HG02870 (cell line): ENCODE results near the gene RNGTT.
A peak's percentile ranks its signal among the peaks of the same experiment; 100 is the strongest.

Source experiments
- ATAC-seq: cut with Tn5 transposase; IDR thresholded peaks from one replicate; pipeline ENCODE4 v1.9.1; 2021; ENCODE audit warnings: mild to moderate bottlenecking, moderate library complexity; ENCODE audit not compliant: unreplicated experiment

Gene RNGTT

GRCh38 chr6:88671624-88672023 lies 291.8 kb downstream of the RNGTT start:
- ATAC-seq, result no peak

DNA sequence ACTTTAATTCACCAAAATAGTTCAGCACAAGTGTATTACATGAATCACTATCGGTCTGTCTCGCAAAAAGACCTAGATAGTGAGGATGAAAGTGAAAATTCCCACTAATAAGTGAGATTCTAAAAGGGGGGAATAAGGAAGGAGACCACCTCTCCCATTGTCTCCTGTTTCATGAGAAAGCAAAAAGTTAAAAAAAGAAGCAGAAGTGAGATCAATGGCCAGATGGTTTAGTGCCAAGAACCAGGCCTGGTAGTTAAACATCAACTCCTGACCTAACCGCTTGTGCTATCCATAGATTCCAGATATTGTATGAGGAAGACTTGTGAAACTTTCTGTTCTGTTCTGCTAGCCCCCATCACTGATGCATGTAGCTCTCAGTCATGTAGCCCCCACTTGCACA lies 293.0 kb downstream of the RNGTT start:
- no peak for ATAC-seq

GRCh38 chr6:88669475-88669874 lies 293.9 kb downstream of the RNGTT start:
- no peak for ATAC-seq

- ATAC-seq, result no peak
These were observed 296.5 kb downstream of the RNGTT start for GRCh38 chr6:88666901-88667300.

DNA sequence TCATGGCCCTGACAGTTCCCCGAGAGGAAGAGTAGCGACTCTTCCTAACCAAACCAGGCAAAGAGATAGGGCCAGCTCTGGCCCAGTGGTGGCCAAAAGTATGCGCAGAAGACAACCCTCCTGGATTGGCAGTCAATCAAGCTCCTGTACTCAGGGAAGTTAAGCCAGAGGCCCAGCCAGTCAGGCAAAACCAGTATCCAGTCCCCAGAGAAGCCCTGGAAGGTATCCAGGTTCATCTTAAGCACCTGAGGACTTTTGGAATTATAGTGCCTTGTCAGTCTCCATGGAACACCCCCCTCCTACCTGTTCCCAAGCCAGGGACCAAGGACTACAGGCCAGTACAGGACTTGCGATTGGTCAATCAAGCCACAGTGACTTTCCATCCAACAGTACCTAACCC lies 298.3 kb downstream of the RNGTT start:
- ATAC-seq, result no peak

- no peak for ATAC-seq
These were observed 299.6 kb downstream of the RNGTT start for GRCh38 chr6:88663801-88664200.

DNA sequence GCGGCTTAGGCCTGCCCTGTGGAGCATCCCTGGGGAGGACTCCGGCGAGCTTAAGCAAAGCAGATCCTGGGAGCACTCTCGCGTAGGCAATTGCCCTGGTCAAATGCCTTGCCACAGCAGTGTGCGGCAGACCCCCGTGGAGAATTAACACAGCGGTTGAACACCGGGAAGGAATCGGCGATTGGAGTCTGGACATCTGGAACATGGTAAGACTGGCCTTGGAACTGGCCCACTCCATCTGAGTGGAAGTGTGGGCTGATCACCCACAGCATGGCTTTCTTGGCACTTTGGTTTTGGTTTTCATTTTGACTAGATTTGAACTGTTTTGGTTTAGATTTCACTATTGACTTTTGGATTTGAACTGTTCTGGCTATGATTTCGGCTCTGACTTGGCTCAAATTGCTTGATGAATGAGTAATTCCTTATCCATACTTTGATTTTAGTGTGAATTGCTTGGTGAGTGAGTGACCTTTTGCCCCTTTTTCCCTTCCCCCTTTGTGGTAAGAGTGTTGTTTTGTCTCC lies 300.7 kb downstream of the RNGTT start:
- no peak for ATAC-seq

- ATAC-seq, result no peak
These were observed 301.2 kb downstream of the RNGTT start for GRCh38 chr6:88662163-88662580.

GRCh38 chr6:88661136-88661535 lies 302.3 kb downstream of the RNGTT start:
- no peak for ATAC-seq

DNA sequence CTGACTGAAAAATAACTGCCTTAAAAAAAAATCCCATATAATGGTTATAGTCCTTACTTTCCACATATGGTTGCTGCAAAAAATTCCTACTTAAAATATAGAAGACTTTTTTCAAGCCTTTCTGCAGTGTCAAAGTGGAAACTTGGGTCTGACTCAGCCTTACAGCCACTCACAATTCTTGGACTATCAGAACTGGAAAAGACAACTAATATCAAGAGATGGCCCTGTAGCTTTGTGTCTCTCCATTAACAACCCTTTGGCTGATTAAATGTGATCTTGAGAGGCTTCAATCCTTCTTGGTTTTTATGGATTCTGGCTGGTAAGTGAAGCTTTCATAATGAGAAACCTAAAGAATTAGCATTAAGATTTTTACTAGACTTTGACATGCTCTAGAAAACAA lies 307.8 kb downstream of the RNGTT start:
- no peak for ATAC-seq

- no peak for ATAC-seq
These were observed 309.5 kb downstream of the RNGTT start for GRCh38 chr6:88653936-88654335.

DNA sequence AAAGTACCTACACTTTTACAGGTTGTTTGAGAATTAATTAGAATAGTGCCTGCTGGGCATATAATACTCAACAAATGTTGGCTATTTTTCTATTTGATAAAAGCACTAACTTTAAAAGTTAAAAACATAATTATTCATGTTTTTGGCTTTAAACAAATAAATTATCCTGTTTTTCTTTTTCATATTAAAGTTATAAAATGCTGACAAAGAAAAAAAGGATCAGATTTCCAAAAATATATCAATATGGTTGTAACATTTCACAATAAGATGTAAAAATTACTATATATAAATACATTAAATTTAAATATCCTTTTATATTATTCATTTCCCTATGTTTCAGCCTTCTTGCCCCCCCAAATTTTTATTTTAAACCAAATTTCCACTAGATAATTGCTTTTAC lies 312.0 kb downstream of the RNGTT start:
- ATAC-seq, result no peak

GRCh38 chr6:88650979-88651378 lies 312.4 kb downstream of the RNGTT start:
- no peak for ATAC-seq

DNA sequence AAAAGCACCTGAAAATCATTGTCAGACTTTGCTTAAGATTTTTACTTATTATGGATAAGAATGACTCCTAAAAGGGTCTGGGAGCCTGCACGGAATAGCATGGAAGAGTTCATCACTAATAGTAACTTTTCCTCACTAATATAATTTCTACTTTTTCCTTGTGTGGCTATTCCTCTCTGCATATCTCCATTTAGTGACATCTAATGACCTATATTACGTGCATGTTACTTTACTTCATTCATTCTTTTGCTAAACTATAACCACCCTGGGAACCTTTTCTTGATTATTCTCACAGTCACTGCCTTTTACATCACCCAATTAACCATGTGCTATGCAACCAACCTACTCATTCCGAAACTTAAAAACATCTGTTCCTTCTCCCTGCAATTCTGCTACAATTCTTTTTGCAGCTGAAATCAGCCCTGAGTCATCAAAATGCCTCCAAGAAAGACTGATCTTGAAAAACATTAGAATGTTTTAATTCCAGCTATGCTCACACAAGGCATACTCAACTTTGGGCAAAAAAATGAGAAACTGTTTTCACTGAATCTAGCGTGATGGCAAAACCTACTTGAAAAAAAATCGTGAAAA lies 313.3 kb downstream of the RNGTT start:
- ATAC-seq, result peak; percentile 94

DNA sequence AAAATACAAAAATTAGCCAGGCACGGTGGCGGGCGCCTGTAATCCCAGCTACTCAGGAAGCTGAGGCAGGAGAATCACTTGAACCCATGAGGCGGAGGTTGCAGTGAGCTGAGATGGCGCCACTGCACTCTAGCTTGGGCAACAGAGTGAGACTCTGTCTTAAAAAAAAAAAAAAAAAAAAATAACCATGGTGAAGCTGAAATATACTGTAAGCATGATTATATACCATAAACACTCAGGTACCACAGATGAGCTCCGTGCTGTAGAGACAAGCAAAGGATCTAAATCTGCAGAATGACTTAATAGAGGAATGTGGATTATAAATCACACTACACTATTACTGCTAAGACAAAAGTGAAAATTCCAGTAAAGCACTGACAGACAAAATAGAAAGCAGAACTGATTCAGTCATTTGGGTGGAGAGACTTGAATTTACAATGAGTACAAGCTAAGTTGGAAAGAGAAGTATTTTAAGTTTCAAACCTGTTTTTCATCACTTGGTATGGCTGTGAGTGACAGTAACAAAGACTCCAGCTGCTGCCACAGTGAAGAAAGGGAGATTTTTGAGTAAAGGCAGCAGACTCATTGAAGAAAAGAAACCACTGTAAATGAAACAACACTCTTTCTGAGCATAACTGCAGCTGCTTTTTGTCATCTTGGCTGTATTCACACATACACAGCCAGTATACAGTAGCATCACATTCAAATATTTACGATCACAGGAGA lies 322.1 kb downstream of the RNGTT start:
- peak; percentile 97 for ATAC-seq

DNA sequence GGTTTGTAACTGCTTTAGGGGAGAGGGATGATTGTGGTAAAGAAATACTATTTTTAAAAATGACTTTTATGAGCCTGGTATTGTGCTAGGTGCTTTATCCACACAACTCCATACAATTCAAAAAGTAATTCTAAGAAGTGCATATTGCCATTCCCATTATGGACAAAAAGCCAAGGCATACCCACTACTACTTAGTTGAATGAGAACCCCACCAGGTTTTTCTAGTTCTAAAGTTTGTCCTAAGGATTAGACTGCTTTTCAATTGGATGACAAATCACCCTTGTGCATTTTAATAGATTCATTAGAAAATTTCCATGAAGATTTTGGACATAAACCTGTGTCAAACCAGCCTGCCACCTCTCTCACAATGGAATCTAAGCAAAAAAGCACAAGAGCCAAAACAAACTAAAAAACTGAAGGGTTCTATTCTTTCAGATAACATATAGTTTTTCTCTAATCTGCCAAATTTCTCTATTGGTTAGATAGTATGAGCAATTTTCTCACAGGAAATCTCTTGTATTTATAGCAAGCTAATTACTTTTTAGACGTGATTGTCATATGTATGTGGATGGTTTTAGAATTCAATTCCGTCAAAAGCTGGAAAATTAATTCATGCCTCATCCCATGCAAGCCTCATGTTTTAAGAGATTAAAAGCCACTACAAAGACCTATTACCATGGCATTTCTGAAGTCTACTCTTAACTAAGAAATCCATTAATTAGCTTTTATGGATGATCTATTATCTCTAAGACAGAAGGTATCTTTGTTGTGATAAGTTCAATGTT lies 325.5 kb downstream of the RNGTT start:
- no peak for ATAC-seq

DNA sequence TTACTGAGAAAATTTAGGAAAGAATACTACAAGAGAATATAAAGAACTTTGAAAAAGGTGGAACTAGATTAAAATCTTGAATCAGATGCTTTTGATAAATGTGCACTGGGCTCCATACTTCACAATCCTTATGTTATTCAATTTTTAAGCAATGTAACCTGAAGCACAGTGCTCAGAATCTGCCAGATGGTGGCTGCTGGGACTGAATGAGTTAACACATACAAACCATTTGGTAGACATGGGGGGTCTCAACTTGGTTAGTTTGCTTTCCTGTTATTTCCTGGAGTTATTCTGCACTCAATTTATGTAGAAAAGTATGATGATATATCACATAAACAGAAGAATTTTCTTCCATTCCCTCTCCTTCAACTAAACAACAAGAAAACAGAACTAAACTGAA lies 326.5 kb downstream of the RNGTT start:
- ATAC-seq, result no peak

GRCh38 chr6:88633782-88634181 lies 329.6 kb downstream of the RNGTT start:
- no peak for ATAC-seq

DNA sequence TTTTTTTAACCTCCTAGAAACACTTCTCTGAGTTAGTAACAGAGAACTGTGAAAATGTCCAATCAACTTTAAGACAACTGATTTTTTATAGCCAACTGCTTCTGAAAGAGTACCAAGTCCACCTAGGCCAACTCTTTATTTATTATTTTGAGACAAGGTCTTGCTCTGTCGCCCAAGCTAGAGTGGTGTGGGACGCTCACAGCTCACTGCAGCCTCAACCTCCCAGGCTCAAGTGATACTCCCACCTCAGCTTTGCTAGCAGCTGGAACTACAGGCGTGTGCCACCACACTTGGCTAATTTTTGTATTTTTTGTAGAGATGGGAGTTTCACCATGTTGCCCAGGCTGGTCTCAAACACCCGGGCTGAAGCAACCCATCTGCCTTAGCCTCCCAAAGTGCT lies 331.6 kb downstream of the RNGTT start:
- ATAC-seq, result no peak

GRCh38 chr6:88629838-88630494 lies 333.5 kb downstream of the RNGTT start:
- ATAC-seq, result no peak

DNA sequence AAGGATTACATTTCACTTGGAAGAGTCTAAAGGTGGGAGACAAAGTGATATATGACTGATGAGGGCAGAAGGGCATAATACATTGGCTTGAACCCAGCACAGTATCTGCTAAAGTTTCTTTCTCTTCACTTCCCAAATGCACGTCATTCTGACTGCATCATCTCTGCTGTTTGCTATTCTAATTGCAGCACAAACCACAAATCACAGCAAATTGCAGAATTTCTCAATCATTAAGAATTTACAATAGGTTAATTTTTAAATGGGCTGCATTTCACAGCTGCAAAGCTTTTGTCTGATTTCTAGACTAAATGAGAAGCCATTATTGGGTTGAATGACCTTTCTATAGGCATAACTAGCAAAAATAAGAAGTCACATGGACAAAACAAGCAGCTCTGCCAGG lies 337.0 kb downstream of the RNGTT start:
- ATAC-seq, result no peak
